ENCODE results near the gene MEOX2. TPM values are rescaled to one million over a fixed set of nuclear protein-coding genes. Genes with fewer than 3 reads are reported as not detected.

MEOX2 gene
- total and polyA plus RNA-seq, 2 of the 8 experiments (the other 6 are each of a cell fraction or from before 2014, with no cell fraction given): 0.05 to 0.19 TPM

DNA sequence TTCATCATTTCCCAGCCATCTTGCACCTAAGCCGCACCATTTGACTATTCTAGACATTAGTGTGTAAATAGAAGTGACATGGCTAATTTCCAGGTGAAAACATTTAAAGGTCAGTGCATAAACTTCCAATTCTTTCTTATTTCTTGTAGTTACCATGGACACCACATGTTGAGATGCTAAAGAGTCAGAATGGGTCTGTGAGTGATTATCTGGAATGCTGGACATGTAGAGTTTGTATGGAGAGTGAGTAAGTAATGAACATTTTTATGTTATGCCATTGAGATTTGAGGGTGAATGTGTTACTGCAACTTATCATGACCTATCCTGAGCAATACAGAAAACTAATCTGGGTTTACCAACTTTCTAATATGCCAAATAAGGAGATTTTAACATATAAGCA is 60.4 kb downstream of the MEOX2 start (continued):
- TF ChIP-seq, protein P1, sequence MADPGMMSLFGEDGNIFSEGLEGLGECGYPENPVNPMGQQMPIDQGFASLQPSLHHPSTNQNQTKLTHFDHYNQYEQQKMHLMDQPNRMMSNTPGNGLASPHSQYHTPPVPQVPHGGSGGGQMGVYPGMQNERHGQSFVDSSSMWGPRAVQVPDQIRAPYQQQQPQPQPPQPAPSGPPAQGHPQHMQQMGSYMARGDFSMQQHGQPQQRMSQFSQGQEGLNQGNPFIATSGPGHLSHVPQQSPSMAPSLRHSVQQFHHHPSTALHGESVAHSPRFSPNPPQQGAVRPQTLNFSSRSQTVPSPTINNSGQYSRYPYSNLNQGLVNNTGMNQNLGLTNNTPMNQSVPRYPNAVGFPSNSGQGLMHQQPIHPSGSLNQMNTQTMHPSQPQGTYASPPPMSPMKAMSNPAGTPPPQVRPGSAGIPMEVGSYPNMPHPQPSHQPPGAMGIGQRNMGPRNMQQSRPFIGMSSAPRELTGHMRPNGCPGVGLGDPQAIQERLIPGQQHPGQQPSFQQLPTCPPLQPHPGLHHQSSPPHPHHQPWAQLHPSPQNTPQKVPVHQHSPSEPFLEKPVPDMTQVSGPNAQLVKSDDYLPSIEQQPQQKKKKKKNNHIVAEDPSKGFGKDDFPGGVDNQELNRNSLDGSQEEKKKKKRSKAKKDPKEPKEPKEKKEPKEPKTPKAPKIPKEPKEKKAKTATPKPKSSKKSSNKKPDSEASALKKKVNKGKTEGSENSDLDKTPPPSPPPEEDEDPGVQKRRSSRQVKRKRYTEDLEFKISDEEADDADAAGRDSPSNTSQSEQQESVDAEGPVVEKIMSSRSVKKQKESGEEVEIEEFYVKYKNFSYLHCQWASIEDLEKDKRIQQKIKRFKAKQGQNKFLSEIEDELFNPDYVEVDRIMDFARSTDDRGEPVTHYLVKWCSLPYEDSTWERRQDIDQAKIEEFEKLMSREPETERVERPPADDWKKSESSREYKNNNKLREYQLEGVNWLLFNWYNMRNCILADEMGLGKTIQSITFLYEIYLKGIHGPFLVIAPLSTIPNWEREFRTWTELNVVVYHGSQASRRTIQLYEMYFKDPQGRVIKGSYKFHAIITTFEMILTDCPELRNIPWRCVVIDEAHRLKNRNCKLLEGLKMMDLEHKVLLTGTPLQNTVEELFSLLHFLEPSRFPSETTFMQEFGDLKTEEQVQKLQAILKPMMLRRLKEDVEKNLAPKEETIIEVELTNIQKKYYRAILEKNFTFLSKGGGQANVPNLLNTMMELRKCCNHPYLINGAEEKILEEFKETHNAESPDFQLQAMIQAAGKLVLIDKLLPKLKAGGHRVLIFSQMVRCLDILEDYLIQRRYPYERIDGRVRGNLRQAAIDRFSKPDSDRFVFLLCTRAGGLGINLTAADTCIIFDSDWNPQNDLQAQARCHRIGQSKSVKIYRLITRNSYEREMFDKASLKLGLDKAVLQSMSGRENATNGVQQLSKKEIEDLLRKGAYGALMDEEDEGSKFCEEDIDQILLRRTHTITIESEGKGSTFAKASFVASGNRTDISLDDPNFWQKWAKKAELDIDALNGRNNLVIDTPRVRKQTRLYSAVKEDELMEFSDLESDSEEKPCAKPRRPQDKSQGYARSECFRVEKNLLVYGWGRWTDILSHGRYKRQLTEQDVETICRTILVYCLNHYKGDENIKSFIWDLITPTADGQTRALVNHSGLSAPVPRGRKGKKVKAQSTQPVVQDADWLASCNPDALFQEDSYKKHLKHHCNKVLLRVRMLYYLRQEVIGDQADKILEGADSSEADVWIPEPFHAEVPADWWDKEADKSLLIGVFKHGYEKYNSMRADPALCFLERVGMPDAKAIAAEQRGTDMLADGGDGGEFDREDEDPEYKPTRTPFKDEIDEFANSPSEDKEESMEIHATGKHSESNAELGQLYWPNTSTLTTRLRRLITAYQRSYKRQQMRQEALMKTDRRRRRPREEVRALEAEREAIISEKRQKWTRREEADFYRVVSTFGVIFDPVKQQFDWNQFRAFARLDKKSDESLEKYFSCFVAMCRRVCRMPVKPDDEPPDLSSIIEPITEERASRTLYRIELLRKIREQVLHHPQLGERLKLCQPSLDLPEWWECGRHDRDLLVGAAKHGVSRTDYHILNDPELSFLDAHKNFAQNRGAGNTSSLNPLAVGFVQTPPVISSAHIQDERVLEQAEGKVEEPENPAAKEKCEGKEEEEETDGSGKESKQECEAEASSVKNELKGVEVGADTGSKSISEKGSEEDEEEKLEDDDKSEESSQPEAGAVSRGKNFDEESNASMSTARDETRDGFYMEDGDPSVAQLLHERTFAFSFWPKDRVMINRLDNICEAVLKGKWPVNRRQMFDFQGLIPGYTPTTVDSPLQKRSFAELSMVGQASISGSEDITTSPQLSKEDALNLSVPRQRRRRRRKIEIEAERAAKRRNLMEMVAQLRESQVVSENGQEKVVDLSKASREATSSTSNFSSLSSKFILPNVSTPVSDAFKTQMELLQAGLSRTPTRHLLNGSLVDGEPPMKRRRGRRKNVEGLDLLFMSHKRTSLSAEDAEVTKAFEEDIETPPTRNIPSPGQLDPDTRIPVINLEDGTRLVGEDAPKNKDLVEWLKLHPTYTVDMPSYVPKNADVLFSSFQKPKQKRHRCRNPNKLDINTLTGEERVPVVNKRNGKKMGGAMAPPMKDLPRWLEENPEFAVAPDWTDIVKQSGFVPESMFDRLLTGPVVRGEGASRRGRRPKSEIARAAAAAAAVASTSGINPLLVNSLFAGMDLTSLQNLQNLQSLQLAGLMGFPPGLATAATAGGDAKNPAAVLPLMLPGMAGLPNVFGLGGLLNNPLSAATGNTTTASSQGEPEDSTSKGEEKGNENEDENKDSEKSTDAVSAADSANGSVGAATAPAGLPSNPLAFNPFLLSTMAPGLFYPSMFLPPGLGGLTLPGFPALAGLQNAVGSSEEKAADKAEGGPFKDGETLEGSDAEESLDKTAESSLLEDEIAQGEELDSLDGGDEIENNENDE (IDR thresholded peaks at IDR 0.05; ENCODE audit: insufficient replicate concordance, low read length): no peak
- TF ChIP-seq POU5F1 (IDR thresholded peaks at IDR 0.05; ENCODE audit: low read depth, low read length) (no peak), BRCA1 (IDR thresholded peaks at IDR 0.05; ENCODE audit: low read depth, low read length) (no peak), JUND (IDR thresholded peaks at IDR 0.05; ENCODE audit: low read length) (no peak), RAD21 (IDR thresholded peaks at IDR 0.05 in 1 of 2, conservative IDR thresholded peaks at IDR 0.05 in 1 of 2; ENCODE audit: low read depth in 2 of 2, low read length in 2 of 2) (no peak), TAF7 (optimal IDR thresholded peaks at IDR 0.05; ENCODE audit: borderline replicate concordance, low read depth, low read length) (no peak), SP4 (IDR thresholded peaks at IDR 0.05; ENCODE audit: low read length) (no peak), TCF12 (IDR thresholded peaks at IDR 0.05; ENCODE audit: low read depth, low read length) (no peak), SRF (IDR thresholded peaks at IDR 0.05; ENCODE audit: low read depth, low read length) (no peak), SIX5 (IDR thresholded peaks at IDR 0.05; ENCODE audit: low read depth, low read length) (no peak), RFX5 (IDR thresholded peaks at IDR 0.05; ENCODE audit: borderline replicate concordance, low read depth, low read length) (no peak)
- TF ChIP-seq, protein P2, sequence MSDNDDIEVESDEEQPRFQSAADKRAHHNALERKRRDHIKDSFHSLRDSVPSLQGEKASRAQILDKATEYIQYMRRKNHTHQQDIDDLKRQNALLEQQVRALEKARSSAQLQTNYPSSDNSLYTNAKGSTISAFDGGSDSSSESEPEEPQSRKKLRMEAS (IDR thresholded peaks at IDR 0.05): no peak

Data from H1 (cell line).